ENCODE data around the gene NEUROG2.

DNA sequence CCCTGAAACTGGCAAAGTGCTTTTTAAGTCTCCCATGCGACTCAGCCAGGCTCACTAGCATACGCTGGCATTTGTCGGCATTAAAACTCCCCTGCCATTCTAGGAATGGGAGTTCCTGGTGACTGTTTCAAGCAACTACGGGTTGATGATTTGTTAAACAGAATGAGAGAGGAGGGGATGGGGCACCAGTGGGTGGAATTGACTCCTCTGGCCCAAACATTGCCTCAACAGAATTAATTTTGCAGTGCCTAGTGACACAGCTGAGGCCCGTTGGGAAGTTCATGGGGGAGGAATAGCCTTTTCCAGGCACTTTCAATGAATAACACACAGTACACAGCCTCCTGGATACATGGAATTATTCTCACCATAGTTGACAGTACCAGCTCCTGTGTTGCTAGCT lies 30.1 kb downstream of the NEUROG2 start:
- TF ChIP-seq, protein P1, sequence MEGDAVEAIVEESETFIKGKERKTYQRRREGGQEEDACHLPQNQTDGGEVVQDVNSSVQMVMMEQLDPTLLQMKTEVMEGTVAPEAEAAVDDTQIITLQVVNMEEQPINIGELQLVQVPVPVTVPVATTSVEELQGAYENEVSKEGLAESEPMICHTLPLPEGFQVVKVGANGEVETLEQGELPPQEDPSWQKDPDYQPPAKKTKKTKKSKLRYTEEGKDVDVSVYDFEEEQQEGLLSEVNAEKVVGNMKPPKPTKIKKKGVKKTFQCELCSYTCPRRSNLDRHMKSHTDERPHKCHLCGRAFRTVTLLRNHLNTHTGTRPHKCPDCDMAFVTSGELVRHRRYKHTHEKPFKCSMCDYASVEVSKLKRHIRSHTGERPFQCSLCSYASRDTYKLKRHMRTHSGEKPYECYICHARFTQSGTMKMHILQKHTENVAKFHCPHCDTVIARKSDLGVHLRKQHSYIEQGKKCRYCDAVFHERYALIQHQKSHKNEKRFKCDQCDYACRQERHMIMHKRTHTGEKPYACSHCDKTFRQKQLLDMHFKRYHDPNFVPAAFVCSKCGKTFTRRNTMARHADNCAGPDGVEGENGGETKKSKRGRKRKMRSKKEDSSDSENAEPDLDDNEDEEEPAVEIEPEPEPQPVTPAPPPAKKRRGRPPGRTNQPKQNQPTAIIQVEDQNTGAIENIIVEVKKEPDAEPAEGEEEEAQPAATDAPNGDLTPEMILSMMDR (IDR thresholded peaks at IDR 0.05 in 8 of 11, conservative IDR thresholded peaks at IDR 0.05 in 3 of 11), result no peak
- no peak for TF ChIP-seq POLR2A (IDR thresholded peaks at IDR 0.05)
- TF ChIP-seq POLR2AphosphoS5 (IDR thresholded peaks at IDR 0.05), result no peak
